Measurements from ENCODE around the gene CSNK1D.
A peak's percentile ranks its signal among the peaks of the same experiment; 100 is the strongest.

CSNK1D gene

GRCh38 chr17:82273327-82274133 is at the start of gene CSNK1D:
CSNK1D (minus strand) TSS chr17:82273700; CDS start chr17:82273381, 319 bp downstream.
- DNase-seq, result peak; percentile 21 to 78

- DNase-seq, result no peak
These were observed 49.3 kb upstream of the CSNK1D start for GRCh38 chr17:82322526-82323453.

- DNase-seq, result no peak
These were observed 48.5 kb upstream of the CSNK1D start for GRCh38 chr17:82321947-82322466.

GRCh38 chr17:82320956-82321927 is 47.7 kb upstream of the CSNK1D start:
- DNase-seq, result no peak

- no peak for DNase-seq
These were observed 46.8 kb upstream of the CSNK1D start for GRCh38 chr17:82320140-82320840.

- no peak for DNase-seq
These were observed 46.1 kb upstream of the CSNK1D start for GRCh38 chr17:82319619-82320062.

- no peak for DNase-seq
These were observed 45.5 kb upstream of the CSNK1D start for GRCh38 chr17:82318772-82319606.

GRCh38 chr17:82318169-82318498 is 44.6 kb upstream of the CSNK1D start:
- no peak for DNase-seq

GRCh38 chr17:82317394-82318168 is 44.1 kb upstream of the CSNK1D start, which contains the start of gene CD7:
CD7 (minus strand) TSS chr17:82317608; CDS start chr17:82317495, 113 bp downstream.
- no peak for DNase-seq

GRCh38 chr17:82316651-82317393 is 43.3 kb upstream of the CSNK1D start:
- no peak for DNase-seq

GRCh38 chr17:82315703-82316358 is 42.3 kb upstream of the CSNK1D start:
- DNase-seq, result no peak

- no peak for DNase-seq
These were observed 41.5 kb upstream of the CSNK1D start for GRCh38 chr17:82314727-82315605.

GRCh38 chr17:82314012-82314726 is 40.7 kb upstream of the CSNK1D start:
- DNase-seq, result no peak

GRCh38 chr17:82313195-82314011 is 39.9 kb upstream of the CSNK1D start:
- no peak for DNase-seq

GRCh38 chr17:82311971-82312370 is 38.5 kb upstream of the CSNK1D start:
- DNase-seq, result no peak

GRCh38 chr17:82310877-82311276 is 37.4 kb upstream of the CSNK1D start:
- no peak for DNase-seq

Data from SW 1271 (cell line).